IMR-90 (cell line): ENCODE data around the gene FAXDC2. TPM values are rescaled to one million over a fixed set of nuclear protein-coding genes. Genes with fewer than 3 reads are reported as not detected.

Experiments
- ATAC-seq: fragments of 200-7000 bp; cut with Tn5 transposase; 2 replicates; pipeline ENCODE4 v1.9.1; 2020; ENCODE audit warnings: low read depth, mild to moderate bottlenecking, moderate library complexity
- BruUV-seq: library from RNA; stranded (reverse); fragments of 400-500 nt; replicated peaks from 2 replicates; lab custom pipeline; 2021; lab: Mats Ljungman, UMichigan
- CTCF ChIA-PET: fragments of 300-600 bp; formaldehyde crosslinking; extraction: SDS; loops from one replicate; lab custom pipeline; 2021; ENCODE audit warnings: antibody characterized with exemption; lab: Yijun Ruan, JAX
- POLR2A ChIA-PET: fragments of 300-600 bp; sonication (Branson Sonifier 250); formaldehyde crosslinking; loops from one replicate; lab custom pipeline; 2022; ENCODE audit warnings: antibody characterized with exemption; ENCODE audit not compliant: unreplicated experiment; lab: Charles Lee
- DNase-seq: peaks from one replicate; pipeline ENCODE4 v3.0.0; 2013
- H2AFZ ChIP-seq: replicated peaks from 2 replicates; pipeline ENCODE3; 2013; ENCODE audit warnings: low read length, mild to moderate bottlenecking; ENCODE audit not compliant: poor library complexity
- H2AK5ac ChIP-seq: 2 replicates; pipeline ENCODE4 v1.6.1; 2013; ENCODE audit warnings: low read depth, low read length, inconsistent platforms
- H2AK9ac ChIP-seq: replicated peaks from 2 replicates; pipeline ENCODE3; 2013; ENCODE audit warnings: mild to moderate bottlenecking, low read depth, low read length, moderate library complexity; ENCODE audit not compliant: poor library complexity
- H2BK120ac ChIP-seq: 2 replicates; pipeline ENCODE4 v1.6.1; 2013; ENCODE audit warnings: low read depth, low read length, inconsistent platforms
- H2BK15ac ChIP-seq: 3 replicates; pipeline ENCODE4 v1.6.1; 2013; ENCODE audit warnings: low read depth, low read length, inconsistent platforms
- H2BK20ac ChIP-seq: 2 replicates; pipeline ENCODE4 v1.6.1; 2013; ENCODE audit warnings: low read depth, mild to moderate bottlenecking, inconsistent platforms, low read length, moderate library complexity
- H2BK5ac ChIP-seq: 2 replicates; pipeline ENCODE4 v1.6.1; 2013; ENCODE audit warnings: mild to moderate bottlenecking, low read depth, low read length, inconsistent platforms; ENCODE audit not compliant: poor library complexity, severe bottlenecking
- H3K14ac ChIP-seq: replicated peaks from 2 replicates; pipeline ENCODE4 v1.6.1; 2013; ENCODE audit warnings: low read depth, low read length, inconsistent platforms
- H3K18ac ChIP-seq: 2 replicates; pipeline ENCODE4 v1.6.1; 2013; ENCODE audit warnings: low read depth, low read length, control low read depth
- H3K23ac ChIP-seq: 2 replicates; pipeline ENCODE4 v1.6.1; 2013; ENCODE audit warnings: low read depth, low read length, inconsistent platforms
- H3K27ac ChIP-seq: 2 replicates; pipeline ENCODE4 v1.5.1; 2013; ENCODE audit warnings: mild to moderate bottlenecking, control low read depth, low read length; ENCODE audit not compliant: insufficient read depth
- H3K27me3 ChIP-seq: 2 replicates; pipeline ENCODE4 v1.6.1; 2013; ENCODE audit warnings: low read length; ENCODE audit not compliant: control insufficient read depth, insufficient read depth
- H3K36me3 ChIP-seq: 2 replicates; pipeline ENCODE4 v1.6.1; 2013; ENCODE audit warnings: low read length, mixed read lengths; ENCODE audit not compliant: control insufficient read depth, insufficient read depth
- H3K4ac ChIP-seq: 2 replicates; pipeline ENCODE4 v1.6.1; 2013; ENCODE audit warnings: low read depth, low read length, inconsistent platforms
- H3K4me1 ChIP-seq: 2 replicates; pipeline ENCODE4 v1.6.1; 2013; ENCODE audit warnings: low read length, mixed read lengths; ENCODE audit not compliant: control insufficient read depth, insufficient read depth
- H3K4me2 ChIP-seq: 2 replicates; pipeline ENCODE4 v1.6.1; 2013; ENCODE audit warnings: low read depth, mild to moderate bottlenecking, control low read depth, low read length, moderate library complexity
- H3K4me3 ChIP-seq: 2 replicates; pipeline ENCODE4 v1.5.1; 2013; ENCODE audit warnings: low read depth, mild to moderate bottlenecking, control low read depth, low read length, moderate library complexity; ENCODE audit not compliant: insufficient read depth
- H3K56ac ChIP-seq: 2 replicates; pipeline ENCODE4 v1.6.1; 2013; ENCODE audit warnings: low read length, inconsistent platforms; ENCODE audit not compliant: insufficient read depth; ENCODE audit errors: extremely low read depth
- H3K79me1 ChIP-seq, 2 experiments: 2 replicates each; pipeline ENCODE4 v1.6.1; 2013; ENCODE audit warnings: low read length in 2 of 2, inconsistent platforms in 1 of 2, low read depth in 1 of 2
- H3K9ac ChIP-seq: 2 replicates; pipeline ENCODE4 v1.6.1; 2013; ENCODE audit warnings: low read depth, low read length, control low read depth
- H3K9me1 ChIP-seq: 2 replicates; pipeline ENCODE4 v1.6.1; 2013; ENCODE audit warnings: low read length, inconsistent platforms; ENCODE audit not compliant: insufficient read depth
- H3K9me3 ChIP-seq: 2 replicates; pipeline ENCODE4 v1.6.1; 2013; ENCODE audit warnings: low read length; ENCODE audit not compliant: control insufficient read depth, insufficient read depth
- H4K20me1 ChIP-seq: 2 replicates; pipeline ENCODE4 v1.6.1; 2013; ENCODE audit warnings: low read length, inconsistent platforms; ENCODE audit not compliant: insufficient read depth
- H4K5ac ChIP-seq: 2 replicates; pipeline ENCODE4 v1.6.1; 2013; ENCODE audit warnings: mild to moderate bottlenecking, low read depth, low read length, control low read depth
- H4K8ac ChIP-seq, 2 experiments: 2 replicates each; pipeline ENCODE4 v1.6.1; 2013; ENCODE audit warnings: low read depth in 2 of 2, low read length in 2 of 2, control low read depth in 1 of 2, inconsistent platforms in 1 of 2
- H4K91ac ChIP-seq: 2 replicates; pipeline ENCODE4 v1.6.1; 2013; ENCODE audit warnings: low read depth, low read length, inconsistent platforms; ENCODE audit not compliant: insufficient read depth
- BHLHE40 ChIP-seq: fragments of 150-350 bp; IDR thresholded peaks from 2 replicates; pipeline ENCODE4 v1.6.1; 2016; ENCODE audit warnings: mild to moderate bottlenecking, low read depth, low read length
- CEBPB ChIP-seq: IDR thresholded peaks from 2 replicates; pipeline ENCODE4 v1.6.1; 2012; ENCODE audit warnings: low read depth, low read length, improper control_type of control experiment
- FOS ChIP-seq: fragments of 150-350 bp; IDR thresholded peaks from 2 replicates; pipeline ENCODE4 v1.6.1; 2016; ENCODE audit warnings: low read depth, low read length
- MAFK ChIP-seq: IDR thresholded peaks from 2 replicates; pipeline ENCODE4 v1.6.1; 2012; ENCODE audit warnings: low read depth, low read length, improper control_type of control experiment
- NFE2L2 ChIP-seq: fragments of 150-350 bp; IDR thresholded peaks from 2 replicates; pipeline ENCODE4 v1.6.1; 2016; ENCODE audit warnings: low read depth, mild to moderate bottlenecking, low read length
- POLR2A ChIP-seq: IDR thresholded peaks from 2 replicates; pipeline ENCODE4 v1.6.1; 2012; ENCODE audit warnings: mild to moderate bottlenecking, low read depth, low read length
- RCOR1 ChIP-seq: IDR thresholded peaks from 2 replicates; pipeline ENCODE4 v1.6.1; 2012; ENCODE audit warnings: mild to moderate bottlenecking, low read length, improper control_type of control experiment; ENCODE audit not compliant: insufficient replicate concordance
- SMC3 ChIP-seq: fragments of 150-350 bp; IDR thresholded peaks from 2 replicates; pipeline ENCODE4 v1.6.1; 2016; ENCODE audit warnings: low read depth, mild to moderate bottlenecking, antibody characterized with exemption, low read length, moderate library complexity
- WGBS, 2 experiments: methylation state at CpG; one replicate each; pipeline versions ENCODE4 v1.1.5 to v1.1.7; 2013; ENCODE audit warnings: missing lambda C conversion rate in 2 of 2; ENCODE audit not compliant: insufficient read length in 1 of 2; ENCODE audit errors: extremely low coverage in 2 of 2; 5-methylcytosine and 5-hydroxymethylcytosine counted together
- dilution Hi-C: fragments of 300-500 bp; cut with HindIII; formaldehyde crosslinking; loops from one replicate; pipeline ENCODE4 v1.14.3; 2018; ENCODE audit warnings: low sequenced_read_pairs; ENCODE audit not compliant: unreplicated experiment
- in situ Hi-C: fragments of 300-500 bp; cut with MboI; formaldehyde crosslinking; loops from 3 replicates; pipeline ENCODE4 v1.14.3; 2019; ENCODE audit warnings: low sequenced_read_pairs, inconsistent platforms, mixed read lengths
- intact Hi-C: fragments of 100-400 bp; cut with micrococcal nuclease; formaldehyde crosslinking; loops from 2 replicates; pipeline ENCODE4 v1.10.0; 2022
- polyA plus RNA-seq, 3 experiments: library from polyadenylated mRNA; depleted of rRNA; stranded (reverse); fragments of >200 nt; gene quantifications; 2 replicates each; pipeline ENCODE4 v1.2.3, GENCODE V29; 2012; ENCODE audit warnings: low replicate concordance in 1 of 3
- total RNA-seq: library from RNA; depleted of rRNA; stranded (reverse); fragments of >200 nt; gene quantifications from 2 replicates; pipeline ENCODE4 v1.2.3, GENCODE V29; 2012
- TF ChIP-seq, protein P1 (sequence below): fragments of 150-350 bp; IDR thresholded peaks from 2 replicates; pipeline ENCODE4 v1.6.1; 2016; ENCODE audit warnings: low read depth, mild to moderate bottlenecking, low read length, moderate library complexity, borderline replicate concordance

The FAXDC2 gene
- total and polyA plus RNA-seq, 2 of the 4 experiments (the other 2 are of a cell fraction): 4.3 to 8.9 TPM

DNA sequence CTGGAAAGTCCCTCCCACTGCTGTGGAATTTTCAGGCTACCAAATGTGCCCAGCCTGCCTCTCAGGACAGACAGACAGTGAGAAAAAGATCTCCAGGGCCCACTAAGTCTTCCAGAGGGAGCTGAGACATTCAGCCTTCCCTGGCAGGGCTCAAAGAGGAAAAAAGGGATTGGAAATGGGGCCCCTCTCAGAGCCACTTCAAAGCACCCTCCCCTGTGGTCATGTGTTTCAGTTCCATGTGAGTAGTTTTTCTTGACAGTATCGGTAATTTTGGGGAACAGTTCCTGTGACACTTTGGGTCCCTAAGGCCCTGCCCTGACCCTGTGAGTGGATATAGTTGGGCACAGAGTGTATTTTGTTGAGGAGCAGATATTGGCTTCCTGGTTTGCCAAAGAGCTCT is 70.3 kb downstream of the FAXDC2 start:
- Histone ChIP-seq H2BK120ac (no peak overlapping the region), H2BK15ac (no peak overlapping the region), H3K36me3 (no peaks in the 10 kb centered on the region), H2BK5ac (no peak overlapping the region), H3K27me3 (no peaks in the 10 kb centered on the region), H3K4me3 (no peak overlapping the region), H3K9me1 (peaks cover 38% of the 10 kb centered on the region), H3K23ac (no peak overlapping the region), H3K79me1 (peaks cover 20 to 84% of the 10 kb centered on the region in 2 experiments; a peak in 3 of 4 replicates), H3K4me2 (no peak overlapping the region), H3K14ac (no peak overlapping the region), H2AFZ (no peak overlapping the region), H2BK20ac (no peak overlapping the region), H2AK9ac (no peak overlapping the region), H3K18ac (no peak overlapping the region), H3K56ac (no peak overlapping the region), H3K4ac (no peak overlapping the region), H4K91ac (no peak overlapping the region), H3K9ac (no peak overlapping the region), H4K5ac (no peak overlapping the region), H3K4me1 (peaks cover 21% of the 10 kb centered on the region), H4K8ac (no peak overlapping the region), H2AK5ac (no peak overlapping the region), H3K9me3 (no peaks in the 10 kb centered on the region), H3K27ac (no peak overlapping the region), H4K20me1 (peaks cover 93% of the 10 kb centered on the region)
- ATAC-seq (no peak), DNase-seq (no peak)
- dilution Hi-C loops: no loop called here
- intact Hi-C loops: no loop called here
- in situ Hi-C loops: no loop called here
- no CpG with 5 or more reads among the region's 1 CpG for WGBS, 2 experiments
- TF ChIP-seq SMC3 (no peak), MAFK (no peak), NFE2L2 (no peak), BHLHE40 (no peak), RCOR1 (no peak), FOS (no peak), CEBPB (no peak), POLR2A (no peak)
- TF ChIP-seq, protein P1, sequence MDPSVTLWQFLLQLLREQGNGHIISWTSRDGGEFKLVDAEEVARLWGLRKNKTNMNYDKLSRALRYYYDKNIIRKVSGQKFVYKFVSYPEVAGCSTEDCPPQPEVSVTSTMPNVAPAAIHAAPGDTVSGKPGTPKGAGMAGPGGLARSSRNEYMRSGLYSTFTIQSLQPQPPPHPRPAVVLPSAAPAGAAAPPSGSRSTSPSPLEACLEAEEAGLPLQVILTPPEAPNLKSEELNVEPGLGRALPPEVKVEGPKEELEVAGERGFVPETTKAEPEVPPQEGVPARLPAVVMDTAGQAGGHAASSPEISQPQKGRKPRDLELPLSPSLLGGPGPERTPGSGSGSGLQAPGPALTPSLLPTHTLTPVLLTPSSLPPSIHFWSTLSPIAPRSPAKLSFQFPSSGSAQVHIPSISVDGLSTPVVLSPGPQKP: no peak
- ChIA-PET POLR2A (no interaction called here), CTCF (no interaction called here)
- BruUV-seq: no TSS peak
